Uterus (tissue), 2 donors: ENCODE results near the gene ABI1.

Experiments
- POLR2A ChIP-seq, 2 donors: fragments of 450-650 bp; IDR thresholded peaks; one replicate each; pipeline ENCODE4 v1.6.1; 2016; ENCODE audit warnings: antibody characterized with exemption in 2 of 2, mild to moderate bottlenecking in 1 of 2, moderate library complexity in 1 of 2
- TF ChIP-seq, protein P1 (sequence below), 4 experiments: fragments of 200-600 bp in 2 of 4; fragments of 450-650 bp in 2 of 4; sonication (generic) in 2 of 4; IDR thresholded peaks; one replicate each; pipeline ENCODE4 v1.5.1; 2016 to 2019; ENCODE audit warnings: antibody characterized with exemption in 4 of 4, mild to moderate bottlenecking in 2 of 4, moderate library complexity in 1 of 4

DNA sequence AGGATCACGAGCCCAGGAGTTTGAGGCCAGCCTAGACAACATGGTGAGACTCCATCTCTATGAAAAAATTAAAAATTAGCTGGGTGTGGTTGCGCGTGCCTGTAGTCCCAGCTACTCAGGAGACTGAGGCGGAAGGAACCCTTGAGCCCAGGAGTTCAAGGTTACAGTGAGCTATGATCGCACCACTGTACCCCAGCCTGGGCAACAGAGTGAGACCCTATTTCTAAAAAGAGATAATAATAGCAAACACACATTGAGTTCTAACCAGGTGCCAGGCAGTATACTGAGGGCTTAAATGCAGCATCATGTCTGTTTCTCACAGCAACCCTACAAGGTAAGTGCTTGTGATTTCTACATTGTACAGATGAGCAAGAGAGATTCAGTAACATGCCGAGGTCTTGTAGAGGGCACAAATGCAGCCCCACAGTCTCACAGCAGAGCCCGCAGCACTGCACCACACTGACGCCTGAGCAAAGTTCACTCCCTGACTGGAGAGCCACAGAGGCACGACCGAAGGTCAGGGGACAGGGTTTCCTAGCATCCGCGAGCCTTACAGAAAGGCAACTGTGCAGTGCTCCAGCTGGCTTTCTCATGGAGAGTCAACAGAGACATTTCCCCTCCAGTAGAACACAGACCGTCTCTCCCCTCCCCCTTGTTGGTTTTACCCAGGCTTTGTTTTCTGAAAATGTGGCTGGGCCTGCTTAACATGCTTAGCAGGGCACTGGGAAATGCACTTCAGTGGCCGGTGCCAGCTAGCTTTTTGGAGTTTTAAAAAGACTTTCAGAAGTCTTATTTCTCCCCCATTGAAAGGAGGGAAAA, 126.8 kb downstream of the ABI1 start:
- TF ChIP-seq, protein P1, sequence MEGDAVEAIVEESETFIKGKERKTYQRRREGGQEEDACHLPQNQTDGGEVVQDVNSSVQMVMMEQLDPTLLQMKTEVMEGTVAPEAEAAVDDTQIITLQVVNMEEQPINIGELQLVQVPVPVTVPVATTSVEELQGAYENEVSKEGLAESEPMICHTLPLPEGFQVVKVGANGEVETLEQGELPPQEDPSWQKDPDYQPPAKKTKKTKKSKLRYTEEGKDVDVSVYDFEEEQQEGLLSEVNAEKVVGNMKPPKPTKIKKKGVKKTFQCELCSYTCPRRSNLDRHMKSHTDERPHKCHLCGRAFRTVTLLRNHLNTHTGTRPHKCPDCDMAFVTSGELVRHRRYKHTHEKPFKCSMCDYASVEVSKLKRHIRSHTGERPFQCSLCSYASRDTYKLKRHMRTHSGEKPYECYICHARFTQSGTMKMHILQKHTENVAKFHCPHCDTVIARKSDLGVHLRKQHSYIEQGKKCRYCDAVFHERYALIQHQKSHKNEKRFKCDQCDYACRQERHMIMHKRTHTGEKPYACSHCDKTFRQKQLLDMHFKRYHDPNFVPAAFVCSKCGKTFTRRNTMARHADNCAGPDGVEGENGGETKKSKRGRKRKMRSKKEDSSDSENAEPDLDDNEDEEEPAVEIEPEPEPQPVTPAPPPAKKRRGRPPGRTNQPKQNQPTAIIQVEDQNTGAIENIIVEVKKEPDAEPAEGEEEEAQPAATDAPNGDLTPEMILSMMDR (IDR thresholded peaks at IDR 0.05): no peak
- TF ChIP-seq POLR2A (IDR thresholded peaks at IDR 0.05): no peak
